SK-N-SH (cell line): ENCODE results near the gene STK39. TPM values are rescaled to one million over a fixed set of nuclear protein-coding genes. Genes with fewer than 3 reads are reported as not detected.

ENCODE experiments used
- CTCF ChIA-PET: fragments of 300-600, 350-600 bp; formaldehyde crosslinking; extraction: SDS; loops from one replicate; lab custom pipeline; 2021; lab: Yijun Ruan, JAX
- POLR2A ChIA-PET: fragments of 350-600 bp; sonication (Branson Sonifier 250); formaldehyde crosslinking; extraction: SDS; loops from one replicate; lab custom pipeline; 2020; ENCODE audit warnings: antibody characterized with exemption, inconsistent platforms; lab: Yijun Ruan, JAX
- DNase-seq: peaks from one replicate; pipeline ENCODE4 v3.0.0; 2012
- H2AFZ ChIP-seq: fragments of 200-600 bp; sonication (generic); 2 replicates; pipeline ENCODE4 v1.8.1; 2016; ENCODE audit warnings: antibody characterized with exemption, mild to moderate bottlenecking, low read depth
- H3F3A ChIP-seq: fragments of 200-600 bp; sonication (generic); replicated peaks from 2 replicates; pipeline ENCODE3; 2016; ENCODE audit warnings: antibody characterized with exemption, mild to moderate bottlenecking; ENCODE audit not compliant: insufficient read depth
- H3K27ac ChIP-seq, 2 experiments: fragments of 200-500 bp in 1 of 2; fragments of 200-600 bp in 1 of 2; sonication (Bioruptor generic) in 1 of 2; sonication (generic), shearing (Covaris generic) in 1 of 2; 2 replicates each; pipeline versions ENCODE4 v1.5.1 to v1.6.1; 2014 to 2016; ENCODE audit warnings: low read depth in 2 of 2, inconsistent platforms in 1 of 2, low read length in 1 of 2, mild to moderate bottlenecking in 1 of 2, mixed read lengths in 1 of 2
- H3K27me3 ChIP-seq: fragments of 200-600 bp; sonication (generic), shearing (Covaris generic); 2 replicates; pipeline ENCODE4 v1.6.1; 2016; ENCODE audit warnings: mixed run types; ENCODE audit not compliant: insufficient read depth
- H3K36me3 ChIP-seq, 2 experiments: fragments of 200-500 bp in 1 of 2; fragments of 200-600 bp in 1 of 2; sonication (Bioruptor generic) in 1 of 2; sonication (generic) in 1 of 2; replicated peaks in 1 of 2; 2 replicates each; pipeline versions ENCODE3 to v1.5.1; 2014 to 2016; ENCODE audit warnings: low read length in 1 of 2, mild to moderate bottlenecking in 1 of 2; ENCODE audit not compliant: insufficient read depth in 2 of 2, control insufficient read depth in 1 of 2
- H3K4me1 ChIP-seq, 2 experiments: fragments of 200-500 bp in 1 of 2; fragments of 200-600 bp in 1 of 2; sonication (Bioruptor generic) in 1 of 2; sonication (generic), shearing (Covaris generic) in 1 of 2; 2 replicates each; pipeline versions ENCODE4 v1.5.1 to v1.6.1; 2014 to 2016; ENCODE audit warnings: low read depth in 1 of 2, low read length in 1 of 2, mixed run types in 1 of 2; ENCODE audit not compliant: insufficient read depth in 2 of 2, control insufficient read depth in 1 of 2
- H3K4me2 ChIP-seq: fragments of 200-600 bp; sonication (generic), shearing (Covaris generic); 2 replicates; pipeline ENCODE4 v1.6.1; 2017; ENCODE audit warnings: mixed run types
- H3K4me3 ChIP-seq, 2 experiments: fragments of 200-500 bp in 1 of 2; fragments of 200-600 bp in 1 of 2; sonication (Bioruptor generic) in 1 of 2; sonication (generic), shearing (Covaris generic) in 1 of 2; 2 replicates each; pipeline versions ENCODE4 v1.5.1 to v1.8.1; 2014 to 2016; ENCODE audit warnings: low read depth in 2 of 2, inconsistent platforms in 1 of 2, low read length in 1 of 2, mild to moderate bottlenecking in 1 of 2, mixed read lengths in 1 of 2, moderate library complexity in 1 of 2
- H3K79me2 ChIP-seq: fragments of 200-600 bp; sonication (generic); 2 replicates; pipeline ENCODE4 v1.8.1; 2017; ENCODE audit warnings: mild to moderate bottlenecking; ENCODE audit not compliant: insufficient read depth
- H3K9ac ChIP-seq: fragments of 200-600 bp; sonication (generic); 2 replicates; pipeline ENCODE4 v1.6.1; 2017; ENCODE audit warnings: mixed run types
- H3K9me2 ChIP-seq: fragments of 200-600 bp; sonication (generic); 2 replicates; pipeline ENCODE4 v1.6.1; 2017; ENCODE audit warnings: mixed run types
- H3K9me3 ChIP-seq: fragments of 200-600 bp; sonication (generic); 2 replicates; pipeline ENCODE4 v1.6.1; 2017; ENCODE audit warnings: mixed run types, mild to moderate bottlenecking, moderate library complexity
- H4K20me1 ChIP-seq: fragments of 200-600 bp; sonication (generic); 2 replicates; pipeline ENCODE4 v1.6.1; 2017; ENCODE audit warnings: mild to moderate bottlenecking, mixed run types; ENCODE audit not compliant: insufficient read depth
- CHD2 ChIP-seq: fragments of 150-350 bp; IDR thresholded peaks from 2 replicates; pipeline ENCODE4 v1.6.1; 2018; ENCODE audit warnings: low read length; ENCODE audit not compliant: partially characterized antibody
- EP300 ChIP-seq, 2 experiments: IDR thresholded peaks; 2 replicates each; pipeline versions ENCODE4 v1.4.0 to v1.6.1; 2012; ENCODE audit warnings: borderline replicate concordance in 1 of 2, low read depth in 1 of 2, low read length in 1 of 2
- EZH2phosphoT487 ChIP-seq: fragments of 200-600 bp; sonication (generic); IDR thresholded peaks from 2 replicates; pipeline ENCODE4 v1.6.1; 2017; ENCODE audit warnings: low read depth, mixed run types, mild to moderate bottlenecking, antibody characterized with exemption, moderate library complexity, borderline replicate concordance
- FOXM1 ChIP-seq: IDR thresholded peaks from 2 replicates; pipeline ENCODE4 v1.4.0; 2012; ENCODE audit warnings: low read depth, mild to moderate bottlenecking
- JUND ChIP-seq: IDR thresholded peaks from 2 replicates; pipeline ENCODE4 v1.4.0; 2012
- MAX ChIP-seq: IDR thresholded peaks from 2 replicates; pipeline ENCODE4 v1.4.0; 2012; ENCODE audit warnings: low read depth
- MXI1 ChIP-seq: IDR thresholded peaks from 2 replicates; pipeline ENCODE4 v1.6.1; 2012; ENCODE audit warnings: mild to moderate bottlenecking, low read depth, low read length, improper control_type of control experiment
- NFIC ChIP-seq: IDR thresholded peaks from 2 replicates; pipeline ENCODE4 v1.4.0; 2012; ENCODE audit warnings: borderline replicate concordance
- NRF1 ChIP-seq: IDR thresholded peaks from 2 replicates; pipeline ENCODE4 v1.6.1; 2012; ENCODE audit warnings: low read depth, mild to moderate bottlenecking, low read length
- RAD21 ChIP-seq: IDR thresholded peaks from 2 replicates; pipeline ENCODE4 v1.6.1; 2012; ENCODE audit warnings: mild to moderate bottlenecking, low read length
- REST ChIP-seq: IDR thresholded peaks from 2 replicates; pipeline ENCODE4 v1.6.1; 2012; ENCODE audit warnings: mild to moderate bottlenecking, low read depth, low read length, moderate library complexity
- RFX5 ChIP-seq: IDR thresholded peaks from 2 replicates; pipeline ENCODE4 v1.6.1; 2012; ENCODE audit warnings: mild to moderate bottlenecking, improper control_type of control experiment, low read length
- RXRA ChIP-seq: IDR thresholded peaks from 2 replicates; pipeline ENCODE4 v1.4.0; 2012; ENCODE audit warnings: low read depth, mild to moderate bottlenecking, borderline replicate concordance
- TCF12 ChIP-seq: IDR thresholded peaks from 2 replicates; pipeline ENCODE4 v1.4.0; 2012
- WGBS: methylation state at CpG from one replicate; pipeline ENCODE4 v1.1.6; 2017; ENCODE audit warnings: low lambda C conversion rate; 5-methylcytosine and 5-hydroxymethylcytosine counted together
- polyA plus RNA-seq, 3 experiments: library from polyadenylated mRNA; depleted of rRNA; stranded (reverse); fragments of >200 nt; gene quantifications; 2 replicates each; pipeline ENCODE4 v1.2.3, GENCODE V29; 2012
- TF ChIP-seq, protein P1 (sequence below): IDR thresholded peaks from 2 replicates; pipeline ENCODE4 v1.4.0; 2012; ENCODE audit warnings: low read depth, borderline replicate concordance

Gene STK39
- polyA plus RNA-seq, 1 of the 3 experiments (the other 2 are of a cell fraction) = 9.6 TPM

DNA sequence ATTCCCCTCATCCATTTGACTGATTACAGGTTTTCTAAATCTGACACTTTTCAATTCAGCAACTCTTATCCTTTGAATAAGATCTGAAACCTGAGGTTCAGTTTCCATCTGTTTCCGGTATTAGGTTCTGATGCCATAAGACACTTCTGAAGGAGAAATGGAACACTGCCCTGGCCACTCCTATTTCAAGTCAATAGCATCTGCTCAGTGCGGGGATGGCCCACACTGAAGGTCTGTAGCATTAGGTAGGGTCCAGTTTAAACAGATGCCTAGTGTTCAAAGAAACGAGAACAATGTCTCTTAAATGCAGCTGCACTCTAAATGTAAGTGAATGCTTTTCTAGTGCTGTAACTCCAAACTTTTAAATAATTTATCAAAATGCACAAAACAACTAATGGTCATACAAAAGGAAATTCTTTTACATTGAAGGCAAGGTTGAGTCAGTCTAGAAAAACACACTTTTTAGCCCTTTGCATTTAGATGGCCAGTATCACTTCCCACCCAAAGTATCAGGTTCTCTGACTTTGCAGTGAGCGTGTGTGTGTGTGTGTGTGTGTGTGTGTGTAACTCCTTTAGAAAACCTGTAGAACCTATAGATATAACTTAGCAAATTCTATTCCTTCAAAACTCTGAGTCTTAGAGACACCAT, 78.2 kb downstream of the STK39 start:
- H3F3A ChIP-seq = peaks cover 19% of the 10 kb centered on the region
- no peak overlapping the region for H3K9ac ChIP-seq
- TF ChIP-seq, protein P1, sequence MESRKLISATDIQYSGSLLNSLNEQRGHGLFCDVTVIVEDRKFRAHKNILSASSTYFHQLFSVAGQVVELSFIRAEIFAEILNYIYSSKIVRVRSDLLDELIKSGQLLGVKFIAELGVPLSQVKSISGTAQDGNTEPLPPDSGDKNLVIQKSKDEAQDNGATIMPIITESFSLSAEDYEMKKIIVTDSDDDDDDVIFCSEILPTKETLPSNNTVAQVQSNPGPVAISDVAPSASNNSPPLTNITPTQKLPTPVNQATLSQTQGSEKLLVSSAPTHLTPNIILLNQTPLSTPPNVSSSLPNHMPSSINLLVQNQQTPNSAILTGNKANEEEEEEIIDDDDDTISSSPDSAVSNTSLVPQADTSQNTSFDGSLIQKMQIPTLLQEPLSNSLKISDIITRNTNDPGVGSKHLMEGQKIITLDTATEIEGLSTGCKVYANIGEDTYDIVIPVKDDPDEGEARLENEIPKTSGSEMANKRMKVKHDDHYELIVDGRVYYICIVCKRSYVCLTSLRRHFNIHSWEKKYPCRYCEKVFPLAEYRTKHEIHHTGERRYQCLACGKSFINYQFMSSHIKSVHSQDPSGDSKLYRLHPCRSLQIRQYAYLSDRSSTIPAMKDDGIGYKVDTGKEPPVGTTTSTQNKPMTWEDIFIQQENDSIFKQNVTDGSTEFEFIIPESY = no peak
- TF ChIP-seq JUND = peak; percentile 35
- no peak for TF ChIP-seq CHD2
- no peak for TF ChIP-seq RXRA
- no peak for TF ChIP-seq RFX5
- TF ChIP-seq FOXM1 = no peak
- TF ChIP-seq NRF1 = no peak
- TF ChIP-seq MXI1 = no peak
- no peak for TF ChIP-seq EZH2phosphoT487
- TF ChIP-seq TCF12 = peak; percentile 34; the same call in 1 of the 2 replicates
- no peak for TF ChIP-seq MAX
- TF ChIP-seq EP300 (IDR thresholded peaks at IDR 0.05; ENCODE audit: borderline replicate concordance in 1 of 2, low read depth in 1 of 2, low read length in 1 of 2) = 0 out of 4 replicates have a peak, but pooled peaks of 1 of the 2 experiments have one; percentile 10
- TF ChIP-seq NFIC = 0 out of 2 replicates have a peak, but pooled peaks have one; percentile 11
- H3K4me3 ChIP-seq = no peak overlapping the region
- no peaks in the 10 kb centered on the region for H3K9me3 ChIP-seq
- H3K27ac ChIP-seq = peak overlapping the region in 1 of 2 experiments; percentile 76; a peak in 2 of 4 replicates
- CTCF ChIA-PET = interaction anchor here (0.9 kb wide), 1 partner anchor 77 kb away, joined by 4 read pairs; no protein-coding TSS in a partner anchor
- POLR2A ChIA-PET = no interaction called here
- peak overlapping the region; percentile 70 for H3K4me2 ChIP-seq
- peaks cover 40% of the 10 kb centered on the region for H3K79me2 ChIP-seq
- H3K9me2 ChIP-seq = no peaks in the 10 kb centered on the region
- peaks cover 7% of the 10 kb centered on the region; the same call in 1 of the 2 replicates for H4K20me1 ChIP-seq
- DNase-seq = no peak
- no peak overlapping the region for H2AFZ ChIP-seq
- H3K36me3 ChIP-seq = peaks cover 5 to 11% of the 10 kb centered on the region in 2 experiments
- H3K27me3 ChIP-seq = no peaks in the 10 kb centered on the region
- peaks cover 3 to 38% of the 10 kb centered on the region in 2 experiments for H3K4me1 ChIP-seq
- 62% methylated on average over 4 of the region's 4 CpGs for WGBS

DNA sequence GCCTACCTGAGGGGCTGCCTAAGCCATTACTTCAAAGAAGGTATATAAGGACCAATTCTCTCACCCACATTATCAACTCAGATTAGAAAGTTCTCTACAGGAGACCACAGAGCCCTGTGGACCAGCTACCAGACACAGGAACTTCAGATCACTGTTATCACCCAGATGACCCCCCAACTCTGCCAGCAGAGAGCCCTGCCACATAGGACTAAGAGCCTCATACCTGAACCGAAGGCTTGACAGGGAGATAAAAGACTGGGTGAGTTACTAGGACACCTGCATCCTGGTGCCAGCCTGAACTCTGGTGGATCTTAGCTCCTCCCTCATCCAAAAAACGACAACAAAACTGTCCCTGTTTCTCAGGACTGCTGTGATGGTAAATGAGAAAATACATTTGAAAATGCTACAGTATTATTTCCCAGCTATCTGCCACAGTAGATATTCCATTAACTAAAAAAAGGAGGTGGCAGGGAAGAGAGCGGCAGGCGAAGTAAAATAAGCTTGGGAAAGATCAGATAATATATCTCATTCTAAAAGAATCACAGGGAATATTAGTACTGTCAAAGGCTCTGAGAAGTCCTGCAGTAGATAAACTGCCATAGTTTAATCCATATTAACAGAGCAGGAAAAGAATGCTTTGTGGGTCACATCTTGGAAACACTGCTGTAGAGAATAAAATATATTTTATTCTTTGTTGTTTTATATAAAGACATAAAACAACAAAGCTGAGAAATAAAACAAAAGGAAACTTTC, 79.7 kb downstream of the STK39 start:
- POLR2A ChIA-PET = no interaction called here

More for the DNA sequence above, 79.7 kb downstream of the STK39 start:
- no peak overlapping the region for H3K4me3 ChIP-seq
- peaks cover 37% of the 10 kb centered on the region; the same call in 1 of the 2 replicates for H3K79me2 ChIP-seq
- H3K9ac ChIP-seq = no peak overlapping the region
- H3K36me3 ChIP-seq = peaks cover 8 to 22% of the 10 kb centered on the region in 2 experiments
- no peaks in the 10 kb centered on the region for H3K9me3 ChIP-seq
- H3K4me2 ChIP-seq = peak overlapping the region; percentile 6; the same call in 1 of the 2 replicates
- CTCF ChIA-PET = no interaction called here
- DNase-seq = no peak
- H3K4me1 ChIP-seq = peaks cover 3 to 38% of the 10 kb centered on the region in 2 experiments
- no peaks in the 10 kb centered on the region for H3K27me3 ChIP-seq
- 95% methylated on average over 4 of the region's 4 CpGs for WGBS
- peak overlapping the region in 1 of 2 experiments; percentile 7; a peak in 1 of 4 replicates for H3K27ac ChIP-seq
- H4K20me1 ChIP-seq = peaks cover 7% of the 10 kb centered on the region; the same call in 1 of the 2 replicates
- no peaks in the 10 kb centered on the region for H3K9me2 ChIP-seq
- no peak for TF ChIP-seq RAD21
- TF ChIP-seq EZH2phosphoT487 = no peak
- TF ChIP-seq REST = no peak
- no peak for TF ChIP-seq JUND
- no peak for TF ChIP-seq MAX
- no peak for TF ChIP-seq NRF1
- no peak for TF ChIP-seq CHD2
- no peak overlapping the region for H2AFZ ChIP-seq
- peaks cover 19% of the 10 kb centered on the region for H3F3A ChIP-seq
